ENCODE measurements around the gene SRD5A1. TPM values are rescaled to one million over a fixed set of nuclear protein-coding genes. Genes with fewer than 3 reads are reported as not detected.

SRD5A1 gene
- total RNA-seq, 1 experiment from 2014 or later, result 24.7 TPM

DNA sequence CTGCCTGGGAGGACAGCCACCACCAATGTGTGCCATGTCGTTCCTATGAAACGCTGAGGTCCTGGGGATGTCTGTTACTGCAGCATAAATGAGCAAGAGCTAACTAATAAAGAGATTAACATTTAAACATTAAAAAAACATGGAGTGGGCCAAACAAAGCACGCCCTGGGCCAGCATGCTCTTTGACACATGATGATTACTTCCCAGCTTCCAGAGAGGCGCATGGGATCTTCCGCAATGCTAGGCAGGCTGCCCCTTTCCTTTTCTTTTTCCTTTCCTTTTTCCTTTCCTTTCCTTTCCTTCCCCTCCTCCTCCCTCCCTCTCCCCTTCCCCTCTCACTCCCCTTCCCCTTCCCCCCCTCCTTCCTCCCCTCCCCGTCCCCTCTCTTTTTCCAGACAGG is 69.4 kb downstream of the SRD5A1 start:
- Histone ChIP-seq H3K27ac (ENCODE audit: low read depth, low read length) (no peak overlapping the region), H3K36me3 (ENCODE audit: control insufficient read depth in 1 of 2, insufficient read depth in 2 of 2, low read length in 2 of 2) (no peaks in the 10 kb centered on the region), H3K9ac (ENCODE audit: low read length) (no peak overlapping the region), H4K20me1 (ENCODE audit: insufficient read depth) (no peaks in the 10 kb centered on the region), H3K27me3 (ENCODE audit: insufficient read depth, low read length) (no peaks in the 10 kb centered on the region), H3K9me3 (ENCODE audit: control insufficient read depth in 1 of 2, insufficient read depth in 1 of 2, low read depth in 1 of 2, low read length in 2 of 2) (no peaks in the 10 kb centered on the region), H2AFZ (ENCODE audit: low read depth, low read length, poor library complexity, severe bottlenecking) (no peak overlapping the region), H3K9me2 (ENCODE audit: insufficient read depth) (no peaks in the 10 kb centered on the region), H3K4me1 (ENCODE audit: control insufficient read depth in 1 of 2, insufficient read depth in 2 of 2, low read length in 2 of 2) (peaks cover 14 to 21% of the 10 kb centered on the region in 2 experiments), H3K4me3 (replicated peaks in 1 of 2; ENCODE audit: low read depth in 1 of 2, low read length in 2 of 2) (no peak overlapping the region), H3K79me2 (ENCODE audit: insufficient read depth, low read length) (no peaks in the 10 kb centered on the region), H3K4me2 (ENCODE audit: low read length) (no peak overlapping the region)
- ChIA-PET RAD21 (ENCODE audit: low non-redundant PET in 1 of 2, low total read pairs in 2 of 2, uncharacterized antibody in 2 of 2, unreplicated experiment in 2 of 2) (no interaction called here), POLR2A (no interaction called here), CTCF (no interaction called here)
- DNase-seq (ENCODE audit: low read depth, low spot score) (no peak), ATAC-seq (no peak)
- intact Hi-C loops (cut with micrococcal nuclease), result no loop called here
- BruUV-seq (replicated peaks), result no TSS peak
- TF ChIP-seq ZNF274 (IDR thresholded peaks at IDR 0.05; ENCODE audit: low read depth, low read length) (no peak), POLR2A (IDR thresholded peaks at IDR 0.05; ENCODE audit: borderline replicate concordance, extremely low read depth, insufficient read depth, insufficient read length) (no peak), POLR2AphosphoS5 (IDR thresholded peaks at IDR 0.05; ENCODE audit: low read depth, low read length) (no peak), TCF7L2 (IDR thresholded peaks at IDR 0.05; ENCODE audit: borderline replicate concordance, extremely low read depth, insufficient read depth, insufficient read length) (no peak), EZH2phosphoT487 (IDR thresholded peaks at IDR 0.05; ENCODE audit: borderline replicate concordance) (no peak), SRF (IDR thresholded peaks at IDR 0.05; ENCODE audit: low read depth) (no peak)
- TF ChIP-seq, protein P1, sequence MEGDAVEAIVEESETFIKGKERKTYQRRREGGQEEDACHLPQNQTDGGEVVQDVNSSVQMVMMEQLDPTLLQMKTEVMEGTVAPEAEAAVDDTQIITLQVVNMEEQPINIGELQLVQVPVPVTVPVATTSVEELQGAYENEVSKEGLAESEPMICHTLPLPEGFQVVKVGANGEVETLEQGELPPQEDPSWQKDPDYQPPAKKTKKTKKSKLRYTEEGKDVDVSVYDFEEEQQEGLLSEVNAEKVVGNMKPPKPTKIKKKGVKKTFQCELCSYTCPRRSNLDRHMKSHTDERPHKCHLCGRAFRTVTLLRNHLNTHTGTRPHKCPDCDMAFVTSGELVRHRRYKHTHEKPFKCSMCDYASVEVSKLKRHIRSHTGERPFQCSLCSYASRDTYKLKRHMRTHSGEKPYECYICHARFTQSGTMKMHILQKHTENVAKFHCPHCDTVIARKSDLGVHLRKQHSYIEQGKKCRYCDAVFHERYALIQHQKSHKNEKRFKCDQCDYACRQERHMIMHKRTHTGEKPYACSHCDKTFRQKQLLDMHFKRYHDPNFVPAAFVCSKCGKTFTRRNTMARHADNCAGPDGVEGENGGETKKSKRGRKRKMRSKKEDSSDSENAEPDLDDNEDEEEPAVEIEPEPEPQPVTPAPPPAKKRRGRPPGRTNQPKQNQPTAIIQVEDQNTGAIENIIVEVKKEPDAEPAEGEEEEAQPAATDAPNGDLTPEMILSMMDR (IDR thresholded peaks at IDR 0.05 in 2 of 3, conservative IDR thresholded peaks at IDR 0.05 in 1 of 3; ENCODE audit: borderline replicate concordance in 1 of 3, insufficient read depth in 1 of 3, low read depth in 2 of 3, low read length in 2 of 3), result no peak

GRCh38 chr5:6703806-6704205 is 70.6 kb downstream of the SRD5A1 start:
- ChIA-PET POLR2A (no interaction called here), RAD21 (ENCODE audit: low non-redundant PET in 1 of 2, low total read pairs in 2 of 2, uncharacterized antibody in 2 of 2, unreplicated experiment in 2 of 2) (no interaction called here), CTCF (no interaction called here)
- Histone ChIP-seq H3K27ac (ENCODE audit: low read depth, low read length) (peak overlapping the region; percentile 52), H3K4me1 (ENCODE audit: control insufficient read depth in 1 of 2, insufficient read depth in 2 of 2, low read length in 2 of 2) (peaks cover 14 to 21% of the 10 kb centered on the region in 2 experiments), H3K4me2 (ENCODE audit: low read length) (peak overlapping the region; percentile 70), H3K79me2 (ENCODE audit: insufficient read depth, low read length) (no peaks in the 10 kb centered on the region), H3K36me3 (ENCODE audit: control insufficient read depth in 1 of 2, insufficient read depth in 2 of 2, low read length in 2 of 2) (no peaks in the 10 kb centered on the region), H3K9me2 (ENCODE audit: insufficient read depth) (no peaks in the 10 kb centered on the region), H3K27me3 (ENCODE audit: insufficient read depth, low read length) (no peaks in the 10 kb centered on the region), H3K9ac (ENCODE audit: low read length) (peak overlapping the region; percentile 45), H2AFZ (ENCODE audit: low read depth, low read length, poor library complexity, severe bottlenecking) (peak overlapping the region; percentile 75), H3K4me3 (replicated peaks in 1 of 2; ENCODE audit: low read depth in 1 of 2, low read length in 2 of 2) (peak overlapping the region in 1 of 2 experiments; percentile 32; a peak in 2 of 4 replicates), H3K9me3 (ENCODE audit: control insufficient read depth in 1 of 2, insufficient read depth in 1 of 2, low read depth in 1 of 2, low read length in 2 of 2) (no peaks in the 10 kb centered on the region), H4K20me1 (ENCODE audit: insufficient read depth) (no peaks in the 10 kb centered on the region)
- intact Hi-C loops (cut with micrococcal nuclease), result no loop called here
- no peak for ATAC-seq
- no TSS peak for BruUV-seq (replicated peaks)
- no peak for DNase-seq (ENCODE audit: low read depth, low spot score)
- TF ChIP-seq ELF1 (IDR thresholded peaks at IDR 0.05; ENCODE audit: borderline replicate concordance, low read depth) (no peak), YY1 (IDR thresholded peaks at IDR 0.05; ENCODE audit: extremely low read depth, insufficient replicate concordance, low read depth, low read length) (no peak), POLR2AphosphoS5 (IDR thresholded peaks at IDR 0.05; ENCODE audit: low read depth, low read length) (no peak), EGR1 (IDR thresholded peaks at IDR 0.05; ENCODE audit: low read depth) (no peak), POLR2A (IDR thresholded peaks at IDR 0.05; ENCODE audit: borderline replicate concordance, extremely low read depth, insufficient read depth, insufficient read length) (no peak), ZBTB33 (IDR thresholded peaks at IDR 0.05; ENCODE audit: extremely low read depth, insufficient replicate concordance, low read length) (no peak), ZFX (IDR thresholded peaks at IDR 0.05) (no peak), JUND (IDR thresholded peaks at IDR 0.05) (no peak)

Measured in HCT116 (cell line).